Placental pericyte (primary cell): ENCODE measurements around the gene COL1A2. TPM values are rescaled to one million over a fixed set of nuclear protein-coding genes. Genes with fewer than 3 reads are reported as not detected.

Experiments used
- total RNA-seq: library from RNA; depleted of rRNA; stranded (reverse); fragments of >200 nt; gene quantifications from 2 replicates; pipeline ENCODE4 v1.2.3, GENCODE V29; 2012

Gene COL1A2
- total RNA-seq: 2,752 and 5,307 TPM in 2 replicates

GRCh38 chr7:94394437-94395140 lies at the start of gene COL1A2:
Gene COL1A2, plus strand, starts transcription at chr7:94394895. Its CDS starts 137 bp downstream, at chr7:94395032.

Other genes with a start within 250 kb of the COL1A2 start
- 8.3 and 12.9 TPM in 2 replicates for gene CASD1, start 114.9 kb downstream of the COL1A2 start, total RNA-seq